GM12878 (cell line): ENCODE data around the gene POFUT1. TPM values are rescaled to one million over a fixed set of nuclear protein-coding genes. Genes with fewer than 3 reads are reported as not detected.

Experiments used
- CBFB ChIP-seq: IDR thresholded peaks from 2 replicates; pipeline ENCODE4 v1.6.1; 2016; ENCODE audit warnings: antibody characterized with exemption, low read depth
- CBX3 ChIP-seq: fragments of 200-600 bp; sonication (generic); IDR thresholded peaks from 2 replicates; pipeline ENCODE4 v1.6.1; 2016; ENCODE audit warnings: low read depth, borderline replicate concordance
- CREB1 ChIP-seq: IDR thresholded peaks from 2 replicates; pipeline ENCODE4 v1.6.1; 2012; ENCODE audit warnings: low read depth, mild to moderate bottlenecking, inconsistent platforms
- EED ChIP-seq: sonication (generic); IDR thresholded peaks from 2 replicates; pipeline ENCODE4 v1.6.1; 2016; ENCODE audit warnings: antibody characterized with exemption, low read depth
- FOXM1 ChIP-seq: IDR thresholded peaks from 2 replicates; pipeline ENCODE4 v1.6.1; 2012; ENCODE audit warnings: low read depth, mild to moderate bottlenecking, inconsistent platforms, low read length, moderate library complexity
- GABPA ChIP-seq: IDR thresholded peaks from 2 replicates; pipeline ENCODE4 v1.6.1; 2014; ENCODE audit warnings: antibody characterized with exemption, low read depth, mild to moderate bottlenecking, inconsistent platforms
- HDAC2 ChIP-seq: fragments of 200-600 bp; sonication (generic); IDR thresholded peaks from 2 replicates; pipeline ENCODE4 v1.6.1; 2017
- MEF2A ChIP-seq: IDR thresholded peaks from 2 replicates; pipeline ENCODE4 v1.6.1; 2011; ENCODE audit warnings: low read depth, mild to moderate bottlenecking, low read length, moderate library complexity; ENCODE audit not compliant: insufficient read depth
- PAX8 ChIP-seq: fragments of 450-650 bp; IDR thresholded peaks from 2 replicates; pipeline ENCODE4 v1.6.1; 2017; ENCODE audit warnings: mild to moderate bottlenecking, moderate library complexity
- PML ChIP-seq: IDR thresholded peaks from 2 replicates; pipeline ENCODE4 v1.6.1; 2012; ENCODE audit warnings: low read length, inconsistent platforms
- POLR2AphosphoS5 ChIP-seq: IDR thresholded peaks from 2 replicates; pipeline ENCODE4 v1.6.1; 2011; ENCODE audit warnings: mild to moderate bottlenecking, low read length, inconsistent platforms
- RCOR1 ChIP-seq: conservative IDR thresholded peaks from 2 replicates; pipeline ENCODE4 v1.6.1; 2012; ENCODE audit warnings: low read depth, low read length, improper control_type of control experiment
- SIX5 ChIP-seq: IDR thresholded peaks from 2 replicates; pipeline ENCODE4 v1.6.1; 2011; ENCODE audit warnings: mild to moderate bottlenecking, low read depth, low read length, moderate library complexity; ENCODE audit not compliant: severe bottlenecking
- SREBF1 ChIP-seq: IDR thresholded peaks from 2 replicates; pipeline ENCODE4 v1.6.1; 2012; ENCODE audit warnings: mild to moderate bottlenecking, low read length
- SREBF2 ChIP-seq: IDR thresholded peaks from 2 replicates; pipeline ENCODE4 v1.6.1; 2012; ENCODE audit warnings: mild to moderate bottlenecking, low read length
- SUZ12 ChIP-seq: fragments of 200-600 bp; sonication (generic); IDR thresholded peaks from one replicate; pipeline ENCODE4 v1.6.1; 2018; ENCODE audit warnings: antibody characterized with exemption, mild to moderate bottlenecking; ENCODE audit not compliant: unreplicated experiment
- TAF1 ChIP-seq: IDR thresholded peaks from 2 replicates; pipeline ENCODE4 v1.6.1; 2011; ENCODE audit warnings: mild to moderate bottlenecking, low read depth, low read length, borderline replicate concordance
- TCF7 ChIP-seq: IDR thresholded peaks from 2 replicates; pipeline ENCODE4 v1.6.1; 2014; ENCODE audit warnings: antibody characterized with exemption, borderline replicate concordance
- YBX1 ChIP-seq: fragments of 450-650 bp; IDR thresholded peaks from 2 replicates; pipeline ENCODE4 v1.6.1; 2016; ENCODE audit warnings: antibody characterized with exemption
- ZBED1 ChIP-seq: IDR thresholded peaks from 2 replicates; pipeline ENCODE4 v1.6.1; 2016; ENCODE audit warnings: borderline replicate concordance
- ZNF217 ChIP-seq: fragments of 450-650 bp; IDR thresholded peaks from 2 replicates; pipeline ENCODE4 v1.6.1; 2017; ENCODE audit warnings: antibody characterized with exemption, mild to moderate bottlenecking
- ZNF24 ChIP-seq: fragments of 450-650 bp; IDR thresholded peaks from 2 replicates; pipeline ENCODE4 v1.6.1; 2017; ENCODE audit warnings: antibody characterized with exemption, mild to moderate bottlenecking
- ZZZ3 ChIP-seq: IDR thresholded peaks from 2 replicates; pipeline ENCODE4 v1.6.1; 2011; ENCODE audit warnings: low read depth; ENCODE audit not compliant: control insufficient read depth, insufficient read length
- polyA plus RNA-seq, 11 experiments: library from polyadenylated mRNA; depleted of rRNA in 4 of 11; unstranded in 6 of 11; stranded (reverse) in 5 of 11; fragments of >200 nt; fragmentation: Nextera tagmentation in 4 of 11; fragmentation: Illumina TruSeq in 1 of 11; extraction: Ambion mirVana in 4 of 11; extraction: Trizol in 1 of 11; gene quantifications; 1 replicate in 1 of 11; 2 replicates in 10 of 11; pipeline versions ENCODE4 v1.2.1 to v1.2.3, GENCODE V29; 2011 to 2016; ENCODE audit warnings: inconsistent platforms in 2 of 11, missing spikeins in 2 of 11, low read depth in 1 of 11
- total RNA-seq, 4 experiments: library from RNA; depleted of rRNA in 3 of 4; stranded (reverse); fragments of >200 nt in 3 of 4; fragmentation: Illumina TruSeq in 1 of 4; extraction: Trizol in 1 of 4; gene quantifications; 2 replicates each; pipeline versions ENCODE4 v1.2.1 to v1.2.3, GENCODE V29; 2013 to 2021
- TF ChIP-seq, protein P1 (sequence below): fragments of 450-650 bp; IDR thresholded peaks from 2 replicates; pipeline ENCODE4 v1.6.1; 2014; ENCODE audit warnings: mild to moderate bottlenecking
- TF ChIP-seq, protein P2 (sequence below): IDR thresholded peaks from 2 replicates; pipeline ENCODE4 v1.6.1; 2012; ENCODE audit warnings: low read length, inconsistent platforms
- TF ChIP-seq, protein P3 (sequence below): fragments of 450-650 bp; IDR thresholded peaks from 2 replicates; pipeline ENCODE4 v1.6.1; 2017; ENCODE audit warnings: mild to moderate bottlenecking, moderate library complexity

POFUT1 gene
- total and polyA plus RNA-seq, 10 of the 15 experiments (the other 5 are each of a cell fraction or from before 2014, with no cell fraction given), result 2.6 to 33.4 (median 23.1) TPM

DNA sequence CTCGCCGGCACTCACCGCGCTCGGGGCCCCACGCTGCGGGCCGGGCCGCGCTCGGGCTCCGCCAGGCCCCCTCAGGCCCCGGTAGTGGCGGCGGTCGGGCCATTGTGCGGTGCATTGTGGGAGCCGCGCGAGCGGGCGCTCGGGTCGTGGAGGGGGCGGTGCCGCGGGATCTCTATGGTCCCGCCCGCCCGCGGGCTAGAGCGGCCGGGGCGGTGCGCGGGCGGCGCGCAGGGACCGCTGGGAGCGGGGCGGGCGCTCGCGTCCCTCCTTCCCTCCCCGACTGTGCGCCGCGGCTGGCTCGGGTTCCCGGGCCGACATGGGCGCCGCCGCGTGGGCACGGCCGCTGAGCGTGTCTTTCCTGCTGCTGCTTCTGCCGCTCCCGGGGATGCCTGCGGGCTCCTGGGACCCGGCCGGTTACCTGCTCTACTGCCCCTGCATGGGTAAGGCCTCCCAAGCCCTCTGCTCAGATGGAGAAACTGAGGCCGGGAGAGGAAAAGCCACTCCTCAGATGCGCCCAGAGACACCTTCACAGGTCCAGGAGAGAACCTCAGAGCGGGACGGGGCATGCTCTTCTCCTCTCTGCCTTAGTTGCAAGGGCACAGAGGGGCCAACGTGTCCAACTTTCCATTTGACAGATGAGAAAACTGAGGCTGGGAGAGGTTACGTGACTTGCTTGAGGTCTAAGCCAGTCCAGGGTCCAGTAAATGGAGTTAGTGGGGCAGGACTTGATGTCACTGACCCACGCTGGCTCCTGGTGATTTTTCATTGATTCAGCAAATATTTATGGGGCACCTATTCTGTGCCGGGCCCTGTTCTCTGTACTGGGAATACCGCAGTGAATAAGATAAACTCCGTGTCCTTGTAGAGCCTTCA, at the start of gene POFUT1, which contains the start of gene PLAGL2 (continued):
- TF ChIP-seq TCF7 (no peak), ZZZ3 (no peak), POLR2AphosphoS5 (peak; percentile 71), ZNF217 (peak; percentile 33; the same call in 1 of the 2 replicates), CBX3 (no peak), HDAC2 (no peak), RCOR1 (0 out of 2 replicates have a peak, but pooled peaks have one; percentile 52), SREBF2 (no peak), CBFB (no peak), ZNF24 (peak; percentile 68; the same call in 1 of the 2 replicates), MEF2A (no peak), ZBED1 (no peak), GABPA (no peak), EED (no peak), SIX5 (peak; percentile 54), CREB1 (peak; percentile 32; the same call in 1 of the 2 replicates), SUZ12 (no peak), SREBF1 (no peak), PAX8 (no peak), YBX1 (no peak), PML (peak; percentile 38; the same call in 1 of the 2 replicates), TAF1 (peak; percentile 98), FOXM1 (no peak)
- TF ChIP-seq, protein P1, sequence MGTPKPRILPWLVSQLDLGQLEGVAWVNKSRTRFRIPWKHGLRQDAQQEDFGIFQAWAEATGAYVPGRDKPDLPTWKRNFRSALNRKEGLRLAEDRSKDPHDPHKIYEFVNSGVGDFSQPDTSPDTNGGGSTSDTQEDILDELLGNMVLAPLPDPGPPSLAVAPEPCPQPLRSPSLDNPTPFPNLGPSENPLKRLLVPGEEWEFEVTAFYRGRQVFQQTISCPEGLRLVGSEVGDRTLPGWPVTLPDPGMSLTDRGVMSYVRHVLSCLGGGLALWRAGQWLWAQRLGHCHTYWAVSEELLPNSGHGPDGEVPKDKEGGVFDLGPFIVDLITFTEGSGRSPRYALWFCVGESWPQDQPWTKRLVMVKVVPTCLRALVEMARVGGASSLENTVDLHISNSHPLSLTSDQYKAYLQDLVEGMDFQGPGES, result no peak
- TF ChIP-seq, protein P2, sequence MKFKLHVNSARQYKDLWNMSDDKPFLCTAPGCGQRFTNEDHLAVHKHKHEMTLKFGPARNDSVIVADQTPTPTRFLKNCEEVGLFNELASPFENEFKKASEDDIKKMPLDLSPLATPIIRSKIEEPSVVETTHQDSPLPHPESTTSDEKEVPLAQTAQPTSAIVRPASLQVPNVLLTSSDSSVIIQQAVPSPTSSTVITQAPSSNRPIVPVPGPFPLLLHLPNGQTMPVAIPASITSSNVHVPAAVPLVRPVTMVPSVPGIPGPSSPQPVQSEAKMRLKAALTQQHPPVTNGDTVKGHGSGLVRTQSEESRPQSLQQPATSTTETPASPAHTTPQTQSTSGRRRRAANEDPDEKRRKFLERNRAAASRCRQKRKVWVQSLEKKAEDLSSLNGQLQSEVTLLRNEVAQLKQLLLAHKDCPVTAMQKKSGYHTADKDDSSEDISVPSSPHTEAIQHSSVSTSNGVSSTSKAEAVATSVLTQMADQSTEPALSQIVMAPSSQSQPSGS, result no peak
- TF ChIP-seq, protein P3, sequence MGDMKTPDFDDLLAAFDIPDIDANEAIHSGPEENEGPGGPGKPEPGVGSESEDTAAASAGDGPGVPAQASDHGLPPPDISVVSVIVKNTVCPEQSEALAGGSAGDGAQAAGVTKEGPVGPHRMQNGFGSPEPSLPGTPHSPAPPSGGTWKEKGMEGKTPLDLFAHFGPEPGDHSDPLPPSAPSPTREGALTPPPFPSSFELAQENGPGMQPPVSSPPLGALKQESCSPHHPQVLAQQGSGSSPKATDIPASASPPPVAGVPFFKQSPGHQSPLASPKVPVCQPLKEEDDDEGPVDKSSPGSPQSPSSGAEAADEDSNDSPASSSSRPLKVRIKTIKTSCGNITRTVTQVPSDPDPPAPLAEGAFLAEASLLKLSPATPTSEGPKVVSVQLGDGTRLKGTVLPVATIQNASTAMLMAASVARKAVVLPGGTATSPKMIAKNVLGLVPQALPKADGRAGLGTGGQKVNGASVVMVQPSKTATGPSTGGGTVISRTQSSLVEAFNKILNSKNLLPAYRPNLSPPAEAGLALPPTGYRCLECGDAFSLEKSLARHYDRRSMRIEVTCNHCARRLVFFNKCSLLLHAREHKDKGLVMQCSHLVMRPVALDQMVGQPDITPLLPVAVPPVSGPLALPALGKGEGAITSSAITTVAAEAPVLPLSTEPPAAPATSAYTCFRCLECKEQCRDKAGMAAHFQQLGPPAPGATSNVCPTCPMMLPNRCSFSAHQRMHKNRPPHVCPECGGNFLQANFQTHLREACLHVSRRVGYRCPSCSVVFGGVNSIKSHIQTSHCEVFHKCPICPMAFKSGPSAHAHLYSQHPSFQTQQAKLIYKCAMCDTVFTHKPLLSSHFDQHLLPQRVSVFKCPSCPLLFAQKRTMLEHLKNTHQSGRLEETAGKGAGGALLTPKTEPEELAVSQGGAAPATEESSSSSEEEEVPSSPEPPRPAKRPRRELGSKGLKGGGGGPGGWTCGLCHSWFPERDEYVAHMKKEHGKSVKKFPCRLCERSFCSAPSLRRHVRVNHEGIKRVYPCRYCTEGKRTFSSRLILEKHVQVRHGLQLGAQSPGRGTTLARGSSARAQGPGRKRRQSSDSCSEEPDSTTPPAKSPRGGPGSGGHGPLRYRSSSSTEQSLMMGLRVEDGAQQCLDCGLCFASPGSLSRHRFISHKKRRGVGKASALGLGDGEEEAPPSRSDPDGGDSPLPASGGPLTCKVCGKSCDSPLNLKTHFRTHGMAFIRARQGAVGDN, result peak; percentile 81
